Calu3 (cell line): ENCODE results near the gene ANXA3. TPM values are rescaled to one million over a fixed set of nuclear protein-coding genes. Genes with fewer than 3 reads are reported as not detected.

Experiments used
- BruUV-seq: library from RNA; stranded (reverse); fragments of 400-500 nt; replicated peaks from 2 replicates; lab custom pipeline; 2021; lab: Mats Ljungman, UMichigan
- CTCF ChIA-PET: fragments of 300-600 bp; sonication (Branson Sonifier 250); formaldehyde crosslinking; loops from one replicate; lab custom pipeline; 2022; ENCODE audit warnings: antibody characterized with exemption; lab: Charles Lee
- DNase-seq: peaks from one replicate; pipeline ENCODE4 v3.0.0; 2022
- H3K27ac Mint-ChIP-seq: one replicate; pipeline ENCODE4 v1.8.0; 2022; ENCODE audit warnings: mixed read lengths; ENCODE audit not compliant: unreplicated experiment
- H3K27me3 Mint-ChIP-seq: one replicate; pipeline ENCODE4 v1.8.0; 2022; ENCODE audit warnings: mixed read lengths; ENCODE audit not compliant: unreplicated experiment
- H3K36me3 Mint-ChIP-seq: one replicate; pipeline ENCODE4 v1.8.0; 2022; ENCODE audit warnings: mild to moderate bottlenecking, moderate library complexity, mixed read lengths; ENCODE audit not compliant: insufficient read depth, unreplicated experiment
- H3K4me1 Mint-ChIP-seq: one replicate; pipeline ENCODE4 v1.8.0; 2022; ENCODE audit warnings: mild to moderate bottlenecking, low read depth, mixed read lengths; ENCODE audit not compliant: unreplicated experiment
- H3K4me3 Mint-ChIP-seq: one replicate; pipeline ENCODE4 v1.8.0; 2022; ENCODE audit warnings: mild to moderate bottlenecking, low read depth, moderate library complexity, mixed read lengths; ENCODE audit not compliant: unreplicated experiment
- H3K9me3 Mint-ChIP-seq: one replicate; pipeline ENCODE4 v1.8.0; 2022; ENCODE audit warnings: low read depth, mixed read lengths; ENCODE audit not compliant: unreplicated experiment
- intact Hi-C: fragments of 100-400 bp; cut with micrococcal nuclease; formaldehyde crosslinking; loops from one replicate; pipeline ENCODE4 v1.10.0; 2022; ENCODE audit not compliant: unreplicated experiment
- total RNA-seq: library from RNA; stranded (reverse); gene quantifications from 2 replicates; pipeline ENCODE4 v1.2.3, GENCODE V29; 2022
- TF ChIP-seq, protein P1 (sequence below): fragments of 200-600 bp; IDR thresholded peaks from one replicate; pipeline ENCODE4 v1.8.0; 2022; ENCODE audit warnings: antibody characterized with exemption; ENCODE audit not compliant: unreplicated experiment

ANXA3 gene
- total RNA-seq, 1 experiment from 2014 or later = 188 TPM

DNA sequence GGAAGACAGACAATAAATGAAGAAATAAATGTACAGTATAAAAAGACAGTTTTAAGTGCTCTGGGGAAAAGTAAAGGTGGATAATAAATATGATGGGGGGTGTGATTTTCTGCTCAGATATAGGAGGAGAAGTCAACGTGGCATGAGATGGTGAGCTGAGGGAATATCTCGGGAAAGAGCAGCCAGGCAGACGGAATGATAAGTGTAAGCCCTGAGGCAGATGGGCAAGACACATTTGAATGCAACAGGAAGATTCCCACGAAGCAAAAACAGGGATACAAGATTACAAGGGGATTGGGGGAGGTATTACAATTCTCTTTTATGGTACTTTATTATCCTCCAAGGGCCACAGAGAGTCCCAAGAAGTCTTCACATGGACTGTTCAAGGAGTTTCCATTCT lies 11.1 kb downstream of the ANXA3 start:
- peak overlapping the region; percentile 44 for H3K4me3 Mint-ChIP-seq
- TF ChIP-seq, protein P1, sequence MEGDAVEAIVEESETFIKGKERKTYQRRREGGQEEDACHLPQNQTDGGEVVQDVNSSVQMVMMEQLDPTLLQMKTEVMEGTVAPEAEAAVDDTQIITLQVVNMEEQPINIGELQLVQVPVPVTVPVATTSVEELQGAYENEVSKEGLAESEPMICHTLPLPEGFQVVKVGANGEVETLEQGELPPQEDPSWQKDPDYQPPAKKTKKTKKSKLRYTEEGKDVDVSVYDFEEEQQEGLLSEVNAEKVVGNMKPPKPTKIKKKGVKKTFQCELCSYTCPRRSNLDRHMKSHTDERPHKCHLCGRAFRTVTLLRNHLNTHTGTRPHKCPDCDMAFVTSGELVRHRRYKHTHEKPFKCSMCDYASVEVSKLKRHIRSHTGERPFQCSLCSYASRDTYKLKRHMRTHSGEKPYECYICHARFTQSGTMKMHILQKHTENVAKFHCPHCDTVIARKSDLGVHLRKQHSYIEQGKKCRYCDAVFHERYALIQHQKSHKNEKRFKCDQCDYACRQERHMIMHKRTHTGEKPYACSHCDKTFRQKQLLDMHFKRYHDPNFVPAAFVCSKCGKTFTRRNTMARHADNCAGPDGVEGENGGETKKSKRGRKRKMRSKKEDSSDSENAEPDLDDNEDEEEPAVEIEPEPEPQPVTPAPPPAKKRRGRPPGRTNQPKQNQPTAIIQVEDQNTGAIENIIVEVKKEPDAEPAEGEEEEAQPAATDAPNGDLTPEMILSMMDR = no peak
- peaks cover 70% of the 10 kb centered on the region for H3K36me3 Mint-ChIP-seq
- intact Hi-C loops = no loop called here
- H3K4me1 Mint-ChIP-seq = peaks cover 70% of the 10 kb centered on the region
- no peaks in the 10 kb centered on the region for H3K27me3 Mint-ChIP-seq
- CTCF ChIA-PET = interaction anchor here (1.8 kb wide), 1 partner anchor 28 kb away, joined by 6 read pairs; no protein-coding TSS in a partner anchor
- H3K27ac Mint-ChIP-seq = peak overlapping the region; percentile 97
- DNase-seq = no peak
- no TSS peak for BruUV-seq
- no peaks in the 10 kb centered on the region for H3K9me3 Mint-ChIP-seq

DNA sequence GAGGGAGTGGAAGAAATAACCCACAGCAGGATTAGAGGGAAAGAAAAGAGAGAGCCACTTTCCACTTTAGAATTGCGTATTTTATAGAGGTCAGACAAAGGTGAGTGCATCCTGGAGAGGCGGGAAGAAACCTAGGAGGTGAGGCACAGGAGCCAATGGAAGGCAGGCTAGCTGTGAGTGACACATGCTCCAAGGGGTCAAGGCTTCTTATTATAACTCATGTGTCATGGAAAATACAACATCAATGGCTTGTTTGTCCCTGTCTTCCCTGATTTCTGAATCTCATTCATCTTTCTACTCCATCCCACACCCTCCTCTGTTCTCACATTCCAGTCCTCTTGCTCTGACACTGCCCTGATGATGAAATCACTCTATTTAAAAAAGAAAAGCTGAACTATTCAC lies 14.4 kb downstream of the ANXA3 start:
- Mint-ChIP-seq H3K27me3 (no peaks in the 10 kb centered on the region), H3K4me3 (peak overlapping the region; percentile 60), H3K4me1 (peaks cover 66% of the 10 kb centered on the region), H3K9me3 (no peaks in the 10 kb centered on the region), H3K27ac (peak overlapping the region; percentile 99), H3K36me3 (peaks cover 69% of the 10 kb centered on the region)
- TF ChIP-seq, protein P1 = no peak
- BruUV-seq = no TSS peak
- peak; percentile 69 for DNase-seq
- CTCF ChIA-PET = interaction anchor here (0.9 kb wide), 1 partner anchor 31 kb away, joined by 3 read pairs; no protein-coding TSS in a partner anchor
- intact Hi-C loops = no loop called here

DNA sequence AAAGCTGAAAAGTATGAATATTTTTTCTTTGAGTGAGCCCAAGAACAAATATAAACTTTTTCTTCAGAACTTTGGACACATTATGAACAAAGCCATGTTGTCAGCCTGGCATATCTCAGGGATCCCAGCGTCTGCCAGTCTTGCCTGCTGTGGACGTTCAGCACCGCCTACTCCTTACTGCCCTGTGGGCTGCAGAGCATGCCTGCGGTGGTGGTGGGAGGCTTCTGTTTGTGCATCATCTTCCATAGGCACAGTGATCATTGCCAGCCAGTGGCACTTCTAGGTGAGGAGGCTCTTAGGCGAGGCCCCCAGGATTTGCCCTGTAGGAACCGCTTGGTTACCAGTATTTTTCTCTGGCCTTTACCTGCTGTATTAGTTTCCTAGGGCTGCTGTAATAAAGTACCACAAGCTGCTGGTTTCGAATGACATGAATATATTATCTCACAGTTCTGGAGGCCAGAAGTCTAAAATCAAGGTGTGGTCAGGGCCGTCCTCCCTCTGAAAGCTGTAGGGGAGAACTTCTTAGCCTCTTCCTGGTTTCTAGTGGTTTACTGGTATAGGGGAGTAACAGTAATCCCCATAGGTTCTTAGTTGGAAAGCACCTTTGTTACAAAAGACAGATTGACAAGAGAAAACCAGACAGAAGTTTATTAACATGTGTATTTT lies 15.4 kb downstream of the ANXA3 start:
- DNase-seq = no peak
- H3K4me3 Mint-ChIP-seq = peak overlapping the region; percentile 32
- intact Hi-C loops = no loop called here
- CTCF ChIA-PET = no interaction called here
- H3K27ac Mint-ChIP-seq = peak overlapping the region; percentile 99
- BruUV-seq = TSS peak; percentile 60
- TF ChIP-seq, protein P1 = no peak
- peaks cover 56% of the 10 kb centered on the region for H3K4me1 Mint-ChIP-seq
- peaks cover 72% of the 10 kb centered on the region for H3K36me3 Mint-ChIP-seq
- no peaks in the 10 kb centered on the region for H3K27me3 Mint-ChIP-seq
- no peaks in the 10 kb centered on the region for H3K9me3 Mint-ChIP-seq

DNA sequence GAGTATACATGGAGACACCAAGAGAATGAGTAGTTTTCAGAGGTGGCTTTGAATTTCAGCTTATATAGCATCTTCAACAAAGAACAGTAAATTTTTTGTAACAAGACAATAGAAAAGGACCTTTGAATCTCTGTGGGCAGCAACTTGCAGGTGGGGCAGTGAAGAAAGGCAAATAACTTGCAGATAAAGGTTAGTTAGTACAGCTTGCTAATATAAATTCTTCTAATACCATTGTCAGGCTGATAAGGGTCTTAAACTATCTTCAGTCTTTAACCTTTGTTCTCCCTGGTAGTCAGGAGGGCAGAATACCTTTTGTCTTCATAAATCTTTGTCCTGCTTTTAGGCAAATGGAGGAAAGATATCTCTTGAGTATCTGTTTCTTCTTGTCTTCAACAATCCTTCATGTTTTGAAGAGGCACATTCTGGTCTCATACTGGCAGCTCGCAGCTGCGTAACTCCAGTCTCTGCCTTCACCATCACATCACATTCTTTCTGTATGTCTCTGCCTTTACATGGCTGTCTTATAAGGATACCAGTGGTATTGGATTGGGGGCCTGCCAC lies 16.0 kb downstream of the ANXA3 start:
- peaks cover 71% of the 10 kb centered on the region for H3K36me3 Mint-ChIP-seq
- BruUV-seq = no TSS peak
- DNase-seq = no peak
- TF ChIP-seq, protein P1 = no peak
- H3K9me3 Mint-ChIP-seq = no peaks in the 10 kb centered on the region
- H3K4me3 Mint-ChIP-seq = peak overlapping the region; percentile 32
- peaks cover 50% of the 10 kb centered on the region for H3K4me1 Mint-ChIP-seq
- intact Hi-C loops = no loop called here
- H3K27me3 Mint-ChIP-seq = no peaks in the 10 kb centered on the region
- H3K27ac Mint-ChIP-seq = peak overlapping the region; percentile 99
- CTCF ChIA-PET = no interaction called here
